ENCODE results near the gene TRAK2. TPM values are rescaled to one million over a fixed set of nuclear protein-coding genes. Genes with fewer than 3 reads are reported as not detected.

Gene TRAK2
- total and polyA plus RNA-seq, 2 experiments from 2014 or later, result 9.6 to 10.2 TPM

DNA sequence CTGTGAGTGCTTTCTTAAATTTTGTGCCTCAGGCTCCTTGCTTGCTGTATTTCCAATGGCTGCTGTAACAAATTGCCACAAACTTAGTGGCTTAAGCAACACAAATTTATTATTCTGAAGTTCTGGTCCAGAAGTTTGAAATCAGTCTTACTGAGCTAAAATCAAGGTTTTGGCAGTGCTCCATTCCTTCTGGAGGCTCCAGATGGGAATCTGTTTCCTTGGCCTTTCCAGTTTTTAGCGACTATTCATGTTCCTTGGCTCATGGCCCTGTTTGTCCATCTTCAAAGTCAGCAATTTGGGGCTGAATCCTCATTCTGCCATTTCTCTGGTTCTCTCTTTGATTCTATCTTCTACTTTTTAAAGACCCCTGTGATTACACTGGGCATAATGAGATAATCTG, 32.1 kb upstream of the TRAK2 start:
- Histone ChIP-seq H3K9me3 (ENCODE audit: low read depth) (no peaks in the 10 kb centered on the region), H3K4me3 (no peak overlapping the region), H3K27ac (no peak overlapping the region), H3K27me3 (no peaks in the 10 kb centered on the region), H3K36me3 (peaks cover 9% of the 10 kb centered on the region), H3K4me1 (ENCODE audit: low read depth) (no peaks in the 10 kb centered on the region)
- TF ChIP-seq, protein P1, sequence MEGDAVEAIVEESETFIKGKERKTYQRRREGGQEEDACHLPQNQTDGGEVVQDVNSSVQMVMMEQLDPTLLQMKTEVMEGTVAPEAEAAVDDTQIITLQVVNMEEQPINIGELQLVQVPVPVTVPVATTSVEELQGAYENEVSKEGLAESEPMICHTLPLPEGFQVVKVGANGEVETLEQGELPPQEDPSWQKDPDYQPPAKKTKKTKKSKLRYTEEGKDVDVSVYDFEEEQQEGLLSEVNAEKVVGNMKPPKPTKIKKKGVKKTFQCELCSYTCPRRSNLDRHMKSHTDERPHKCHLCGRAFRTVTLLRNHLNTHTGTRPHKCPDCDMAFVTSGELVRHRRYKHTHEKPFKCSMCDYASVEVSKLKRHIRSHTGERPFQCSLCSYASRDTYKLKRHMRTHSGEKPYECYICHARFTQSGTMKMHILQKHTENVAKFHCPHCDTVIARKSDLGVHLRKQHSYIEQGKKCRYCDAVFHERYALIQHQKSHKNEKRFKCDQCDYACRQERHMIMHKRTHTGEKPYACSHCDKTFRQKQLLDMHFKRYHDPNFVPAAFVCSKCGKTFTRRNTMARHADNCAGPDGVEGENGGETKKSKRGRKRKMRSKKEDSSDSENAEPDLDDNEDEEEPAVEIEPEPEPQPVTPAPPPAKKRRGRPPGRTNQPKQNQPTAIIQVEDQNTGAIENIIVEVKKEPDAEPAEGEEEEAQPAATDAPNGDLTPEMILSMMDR (IDR thresholded peaks at IDR 0.05; ENCODE audit: low read depth, low read length), result no peak
- no peak for DNase-seq (ENCODE audit: low read depth in 1 of 2, low spot score in 1 of 2)

DNA sequence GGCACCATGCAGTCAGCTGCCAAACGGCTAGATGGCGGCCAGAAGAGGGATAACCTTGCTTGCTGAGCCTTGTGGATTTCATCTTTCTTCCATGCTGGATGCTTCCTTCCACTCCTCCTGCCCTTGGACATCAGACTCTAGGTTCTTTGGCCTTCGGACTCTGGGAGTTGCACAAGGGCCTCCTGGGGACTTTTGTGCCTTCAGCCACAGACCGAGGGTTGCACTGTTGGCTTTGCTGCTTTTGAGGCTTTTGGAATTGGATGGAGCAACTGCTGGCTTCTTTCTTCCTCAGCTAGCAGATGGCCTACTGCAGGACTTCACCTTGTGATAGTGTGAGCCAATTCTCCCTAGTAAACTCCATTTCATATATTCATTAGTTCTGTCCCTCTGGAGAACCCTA, 31.3 kb upstream of the TRAK2 start:
- TF ChIP-seq, protein P1 (IDR thresholded peaks at IDR 0.05; ENCODE audit: low read depth, low read length), result no peak
- peaks cover 10% of the 10 kb centered on the region for H3K36me3 ChIP-seq
- H3K4me1 ChIP-seq (ENCODE audit: low read depth), result no peaks in the 10 kb centered on the region
- DNase-seq (ENCODE audit: low read depth in 1 of 2, low spot score in 1 of 2), result no peak
- no peak overlapping the region for H3K27ac ChIP-seq
- H3K27me3 ChIP-seq, result no peaks in the 10 kb centered on the region
- no peaks in the 10 kb centered on the region for H3K9me3 ChIP-seq (ENCODE audit: low read depth)
- H3K4me3 ChIP-seq, result no peak overlapping the region

DNA sequence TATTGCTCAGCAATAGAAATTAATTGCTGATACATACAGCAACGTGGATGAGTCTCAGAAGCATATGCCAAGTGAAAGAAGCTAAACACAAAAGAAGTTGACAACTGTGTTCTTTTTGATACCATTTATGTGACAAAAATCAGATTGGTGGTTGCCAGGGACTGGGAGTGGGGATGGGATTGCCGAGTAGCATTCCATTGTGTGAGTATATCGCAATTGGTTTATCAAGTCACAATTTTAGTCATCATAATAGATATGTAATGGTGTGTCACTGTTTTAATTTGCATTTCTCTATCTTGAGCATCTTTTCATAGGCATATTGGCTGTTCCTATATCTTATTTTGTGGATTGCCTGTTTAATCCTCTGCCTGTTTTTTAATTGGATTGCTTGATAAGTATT, 21.2 kb upstream of the TRAK2 start:
- Histone ChIP-seq H3K27ac (no peak overlapping the region), H3K4me3 (no peak overlapping the region), H3K36me3 (peaks cover 27% of the 10 kb centered on the region), H3K27me3 (no peaks in the 10 kb centered on the region), H3K9me3 (ENCODE audit: low read depth) (no peaks in the 10 kb centered on the region), H3K4me1 (ENCODE audit: low read depth) (no peaks in the 10 kb centered on the region)
- no peak for DNase-seq (ENCODE audit: low read depth in 1 of 2, low spot score in 1 of 2)
- TF ChIP-seq, protein P1 (IDR thresholded peaks at IDR 0.05; ENCODE audit: low read depth, low read length), result no peak

DNA sequence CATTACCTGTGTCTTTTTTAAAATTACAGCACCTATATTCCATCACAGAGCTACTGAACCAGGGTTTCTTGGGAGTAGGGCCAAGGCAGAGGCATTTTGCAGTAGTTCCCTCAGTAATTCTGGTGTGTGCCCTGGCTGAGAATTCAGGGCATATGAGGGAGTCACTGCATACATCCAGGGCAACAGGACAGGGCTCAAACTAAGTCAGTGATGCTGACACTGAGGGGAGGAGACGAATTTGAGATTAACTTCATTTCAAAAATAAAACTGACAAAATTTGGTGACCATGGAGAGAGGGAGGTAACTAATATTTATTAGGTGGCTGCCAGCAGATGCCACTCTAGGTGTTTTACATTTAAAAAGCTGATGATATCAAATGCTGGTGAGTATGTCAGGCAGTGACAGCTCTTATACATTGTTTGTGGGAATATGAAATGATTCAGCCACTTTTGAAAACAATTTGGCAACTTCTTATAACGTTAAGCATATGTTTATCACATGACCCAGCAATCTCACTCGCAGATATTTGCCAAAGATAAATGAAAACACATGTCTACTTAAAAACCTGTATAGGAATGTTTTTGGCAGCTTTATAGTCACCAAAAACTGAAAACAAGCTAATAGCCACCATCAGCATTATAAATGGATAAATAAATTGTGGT, 20.6 kb upstream of the TRAK2 start:
- DNase-seq (ENCODE audit: low read depth in 1 of 2, low spot score in 1 of 2), result peak in 1 of 2 donors; percentile 48
- Histone ChIP-seq H3K36me3 (peaks cover 32% of the 10 kb centered on the region), H3K27me3 (no peaks in the 10 kb centered on the region), H3K4me1 (ENCODE audit: low read depth) (no peaks in the 10 kb centered on the region), H3K4me3 (no peak overlapping the region), H3K27ac (no peak overlapping the region), H3K9me3 (ENCODE audit: low read depth) (no peaks in the 10 kb centered on the region)
- TF ChIP-seq, protein P1 (IDR thresholded peaks at IDR 0.05; ENCODE audit: low read depth, low read length), result no peak

DNA sequence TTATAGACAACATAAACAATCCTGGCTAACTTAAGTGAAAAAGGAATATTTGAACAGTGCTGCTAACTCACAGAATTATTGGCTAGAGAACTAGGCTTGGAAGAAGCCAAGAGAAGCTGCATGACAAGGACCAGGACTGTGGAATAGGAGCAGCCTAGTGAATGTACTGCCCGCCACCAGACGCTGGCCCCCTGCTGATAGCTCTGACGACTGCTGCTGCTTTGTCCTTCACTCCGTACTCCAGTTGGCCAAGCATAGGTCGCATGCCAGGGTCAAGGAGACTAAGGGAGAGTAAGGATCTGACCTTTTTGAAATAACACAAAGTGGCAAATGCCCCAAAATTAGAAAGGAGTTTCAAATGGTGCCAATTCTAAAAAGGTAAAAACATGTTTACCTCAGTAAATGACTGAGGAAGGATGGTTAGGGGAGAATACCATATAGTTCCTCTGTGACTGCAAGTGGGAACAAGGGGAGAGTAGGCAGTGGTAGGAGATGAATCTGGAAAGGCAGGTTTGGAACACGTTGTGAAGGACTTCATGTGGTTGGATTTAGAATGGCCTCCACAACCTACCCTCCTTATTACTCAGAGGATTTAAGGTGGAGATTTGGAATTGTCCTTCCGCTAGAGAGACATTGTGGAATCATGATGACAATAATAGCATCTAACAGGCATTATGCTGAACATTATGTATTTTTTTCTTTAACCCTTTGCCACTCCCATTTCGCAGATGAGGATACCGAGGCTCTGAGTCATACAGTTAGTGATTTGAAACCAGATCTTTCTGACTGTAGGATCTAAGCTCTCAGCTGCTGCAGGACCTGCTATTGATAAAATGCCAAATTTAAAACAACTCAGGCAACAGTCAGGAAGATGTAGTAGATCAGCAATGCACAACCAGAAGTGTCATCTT, 19.8 kb upstream of the TRAK2 start:
- TF ChIP-seq, protein P1 (IDR thresholded peaks at IDR 0.05; ENCODE audit: low read depth, low read length), result no peak
- Histone ChIP-seq H3K4me1 (ENCODE audit: low read depth) (no peaks in the 10 kb centered on the region), H3K36me3 (peaks cover 33% of the 10 kb centered on the region), H3K4me3 (no peak overlapping the region), H3K27ac (no peak overlapping the region), H3K27me3 (no peaks in the 10 kb centered on the region), H3K9me3 (ENCODE audit: low read depth) (no peaks in the 10 kb centered on the region)
- DNase-seq (ENCODE audit: low read depth in 1 of 2, low spot score in 1 of 2), result peak; percentile 22 to 42

Data from cardiac muscle cell (in vitro differentiated cells and primary cell).